GM12892 (cell line): ENCODE measurements around the gene PECR.
"Not testable (repeated sequence)": the region's sequence is repeated elsewhere in the genome, so short reads cannot be mapped to it uniquely, and the experiment has no call there.

Experiments used
- DNase-seq: peaks from one replicate; pipeline ENCODE4 v3.0.0; 2011; ENCODE audit not compliant: insufficient read length
- FAIRE-seq: peaks from 2 replicates; lab custom pipeline; 2011; peaks lifted over from hg19 to GRCh38; lab: Jason Lieb, UNC
- POLR2A ChIP-seq: IDR thresholded peaks from 2 replicates; pipeline ENCODE4 v1.6.1; 2011; ENCODE audit warnings: low read depth, low read length, control low read depth
- POLR2AphosphoS5 ChIP-seq: IDR thresholded peaks from 2 replicates; pipeline ENCODE4 v1.6.1; 2011; ENCODE audit warnings: low read depth, low read length, control low read depth
- TAF1 ChIP-seq: IDR thresholded peaks from 2 replicates; pipeline ENCODE4 v1.6.1; 2011; ENCODE audit warnings: low read depth, mild to moderate bottlenecking, control low read depth, low read length, borderline replicate concordance

PECR gene

GRCh38 chr2:216081012-216081411 lies 597 bp downstream of the PECR start:
- TF ChIP-seq POLR2A = no peak
- TF ChIP-seq POLR2AphosphoS5 = no peak
- no peak for TF ChIP-seq TAF1
- DNase-seq (no peak), FAIRE-seq (no peak)

DNA sequence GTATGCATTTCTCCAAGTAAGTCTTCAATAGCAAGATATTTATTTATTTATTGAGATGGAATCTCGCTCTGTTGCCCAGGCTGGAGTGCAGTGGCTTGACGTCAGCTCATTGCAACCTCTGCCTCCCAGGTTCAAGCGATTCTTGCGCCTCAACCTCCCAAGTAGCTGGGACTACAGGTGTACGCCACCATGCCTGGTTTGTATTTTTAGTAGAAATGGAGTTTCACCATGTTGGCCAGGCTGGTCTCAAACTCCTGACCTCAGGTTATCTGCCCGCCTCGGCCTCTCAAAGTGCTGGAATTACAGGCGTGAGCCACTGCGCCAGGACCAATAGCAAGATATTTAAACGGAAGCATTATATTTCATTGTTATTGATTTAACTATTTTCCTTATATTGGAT lies 1.6 kb downstream of the PECR start:
- not testable (repeated sequence) for FAIRE-seq, DNase-seq

DNA sequence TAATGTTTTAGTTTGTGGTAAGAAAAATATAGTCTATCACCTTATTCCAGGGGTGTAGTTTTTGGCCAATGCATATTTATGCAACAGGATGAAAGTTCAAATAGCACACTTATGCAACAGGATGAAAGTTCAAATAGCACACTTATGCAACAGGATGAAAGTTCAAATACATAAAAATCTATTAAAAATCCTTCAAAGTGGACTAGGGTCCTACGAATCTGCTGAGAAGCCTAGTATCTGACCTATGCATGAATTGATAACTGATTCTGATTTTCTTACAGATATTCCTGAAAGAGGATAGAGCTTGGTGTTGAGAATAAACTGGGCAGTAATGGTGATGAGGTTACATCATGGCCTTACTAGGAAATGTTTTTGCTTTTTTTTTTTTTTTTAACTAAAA lies 2.8 kb downstream of the PECR start:
- no peak for TF ChIP-seq POLR2A
- no peak for TF ChIP-seq TAF1
- TF ChIP-seq POLR2AphosphoS5 = no peak
- DNase-seq (no peak), FAIRE-seq (no peak)

DNA sequence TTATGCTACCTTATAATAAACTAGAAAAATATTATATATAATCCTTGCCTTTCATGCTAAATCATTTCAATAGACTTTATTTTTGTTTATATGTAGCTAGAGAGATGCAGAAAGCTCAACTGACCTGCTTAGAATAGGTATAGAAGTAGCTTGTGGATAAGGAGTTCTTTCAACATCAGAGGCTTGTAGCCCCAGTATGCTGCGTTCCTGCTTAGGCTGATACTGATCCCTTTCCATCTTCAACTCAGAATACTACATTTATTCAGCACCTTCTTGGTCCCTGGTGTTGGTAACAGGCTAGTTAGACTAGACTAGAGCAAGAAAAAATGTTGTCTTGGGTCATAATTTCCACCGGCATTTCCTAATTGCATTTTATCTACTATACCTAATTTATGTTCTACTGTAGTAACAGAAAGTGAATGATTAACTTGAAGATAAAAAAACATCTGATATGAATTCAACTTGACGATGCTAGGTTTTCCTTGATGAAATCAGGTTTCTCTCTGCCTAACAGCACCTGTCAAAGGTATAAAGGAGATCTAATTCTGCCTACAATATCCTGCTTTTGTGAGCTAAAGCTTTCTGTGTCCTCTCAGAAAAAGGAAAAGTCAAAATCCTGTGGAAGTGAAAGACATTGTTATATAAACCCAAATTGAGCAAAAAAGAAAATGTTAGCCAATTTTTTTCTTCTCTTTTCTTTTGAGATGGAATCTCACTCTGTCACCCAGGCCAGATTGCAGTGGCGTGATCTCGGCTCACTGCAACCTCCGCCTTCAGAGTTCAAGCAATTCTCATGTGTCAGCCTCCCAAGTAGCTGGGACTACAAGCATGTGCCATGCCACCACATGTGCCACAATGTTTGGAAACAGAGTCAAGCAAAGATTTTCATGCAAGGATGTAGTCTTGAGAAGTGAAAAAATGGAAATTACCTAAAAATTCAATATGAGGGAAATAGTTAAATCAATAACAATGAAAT lies 5.8 kb downstream of the PECR start:
- no peak for TF ChIP-seq TAF1
- TF ChIP-seq POLR2A = no peak
- TF ChIP-seq POLR2AphosphoS5 = no peak
- DNase-seq (no peak), FAIRE-seq (no peak)

DNA sequence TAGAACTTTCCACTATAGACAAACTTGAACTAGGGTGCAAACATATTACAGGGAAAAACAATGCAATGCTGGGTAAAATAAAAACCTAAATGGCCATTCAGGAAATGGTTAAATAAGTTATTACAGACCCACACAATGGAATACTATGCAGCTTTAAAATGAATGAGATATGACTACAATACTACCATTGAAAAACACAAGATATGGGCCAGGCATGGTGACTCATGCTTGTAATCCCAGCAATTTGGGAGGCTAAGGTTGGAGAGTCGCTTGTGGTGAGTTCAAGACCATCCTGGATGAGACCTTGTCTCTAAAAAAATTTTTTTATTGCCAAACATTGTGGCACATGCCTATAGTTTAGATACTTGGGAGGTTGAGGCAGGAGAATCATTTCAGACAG lies 6.8 kb downstream of the PECR start:
- no peak for FAIRE-seq
- TF ChIP-seq POLR2A = no peak
- no peak for TF ChIP-seq POLR2AphosphoS5
- TF ChIP-seq TAF1 = no peak
- DNase-seq = no peak

- TF ChIP-seq POLR2AphosphoS5 (no peak), POLR2A (no peak), TAF1 (no peak)
- DNase-seq (no peak), FAIRE-seq (no peak)
These were observed 7.2 kb downstream of the PECR start for GRCh38 chr2:216074380-216074779.

GRCh38 chr2:216073773-216074172 lies 7.8 kb downstream of the PECR start:
- DNase-seq (no peak), FAIRE-seq (no peak)
- TF ChIP-seq POLR2A (no peak), TAF1 (no peak), POLR2AphosphoS5 (no peak)

DNA sequence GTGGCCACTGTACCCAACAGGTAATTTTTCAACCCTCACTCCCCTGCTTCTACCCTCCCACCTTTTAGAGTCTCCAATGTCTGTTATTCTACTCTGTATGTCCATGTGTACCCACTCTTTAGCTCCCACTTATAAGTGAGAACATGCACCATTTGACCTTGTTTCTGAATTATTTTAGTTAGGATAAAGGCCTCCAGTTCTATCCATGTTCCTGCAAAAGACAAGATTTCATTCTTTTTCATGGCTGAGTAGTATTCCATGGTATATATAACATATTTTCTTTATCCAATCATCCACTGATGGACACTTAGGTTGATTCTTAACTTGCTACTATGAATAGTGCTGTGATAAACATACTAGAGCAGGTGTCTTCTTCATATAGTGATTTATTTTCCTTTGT lies 9.1 kb downstream of the PECR start:
- no peak for FAIRE-seq
- DNase-seq = no peak
- TF ChIP-seq POLR2AphosphoS5 (no peak), POLR2A (no peak), TAF1 (no peak)

DNA sequence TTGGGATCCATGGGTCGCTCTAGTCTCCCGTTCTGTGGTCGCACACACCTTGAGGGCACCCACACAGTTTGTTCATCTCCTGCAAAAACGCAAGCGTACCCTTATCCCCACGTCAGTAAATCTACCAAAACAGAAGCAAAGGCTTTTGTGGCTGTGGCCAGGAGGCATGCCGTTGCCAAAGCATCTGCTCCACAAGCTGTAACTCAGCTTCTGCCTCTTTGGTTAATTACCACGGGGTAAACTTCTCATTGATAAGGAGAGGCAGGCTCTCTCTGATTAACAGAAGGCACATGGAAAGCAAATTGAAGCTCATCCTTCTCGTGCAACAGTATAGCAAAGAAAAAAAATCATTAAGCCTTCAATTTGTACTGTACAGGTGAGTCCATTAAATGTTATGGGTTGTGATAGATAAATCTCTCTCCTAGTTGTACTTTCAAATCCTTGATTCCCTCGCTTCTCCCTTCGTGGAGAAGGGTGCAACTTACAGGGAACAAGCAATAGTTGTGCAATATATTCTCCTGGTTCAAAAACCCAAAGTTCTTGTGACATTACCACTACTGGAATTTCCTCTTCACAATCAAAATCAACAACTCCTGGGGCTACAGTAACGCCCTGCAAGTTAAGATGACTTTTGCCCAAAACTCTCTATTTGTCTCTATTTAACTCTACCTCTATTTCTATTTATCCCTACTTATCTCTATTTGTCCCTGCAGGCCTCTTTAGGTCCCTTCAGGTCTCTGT lies 10.3 kb downstream of the PECR start:
- DNase-seq (no peak), FAIRE-seq (no peak)

GRCh38 chr2:216070195-216070594 lies 11.4 kb downstream of the PECR start:
- FAIRE-seq (no peak), DNase-seq (no peak)
- no peak for TF ChIP-seq TAF1
- no peak for TF ChIP-seq POLR2A

More for the DNA sequence above, 10.3 kb downstream of the PECR start:
- TF ChIP-seq POLR2A = no peak
- no peak for TF ChIP-seq POLR2AphosphoS5
- TF ChIP-seq TAF1 = no peak

- no peak for DNase-seq
- FAIRE-seq = no peak
- TF ChIP-seq POLR2AphosphoS5 (no peak), TAF1 (no peak)
These were observed 12.6 kb downstream of the PECR start for GRCh38 chr2:216069028-216069427.

DNA sequence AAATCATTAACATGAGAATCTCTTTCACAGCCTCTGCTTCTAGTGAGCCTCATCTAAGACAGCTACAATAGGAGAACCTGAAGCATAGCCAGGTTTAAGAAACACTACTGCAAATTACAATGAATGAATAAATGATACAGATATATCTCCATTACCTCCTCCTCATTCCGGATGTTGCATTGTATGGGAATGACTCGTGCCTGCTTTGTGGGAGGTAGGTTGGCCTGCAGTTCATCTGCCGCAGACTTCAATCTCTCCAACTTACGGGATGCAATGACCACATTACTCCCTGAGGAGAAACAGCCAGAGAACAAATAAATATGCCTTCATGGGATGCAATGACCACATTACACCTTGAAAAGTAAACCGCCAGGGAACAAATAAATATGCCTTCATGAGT lies 15.4 kb downstream of the PECR start:
- DNase-seq = no peak
- FAIRE-seq = no peak
- TF ChIP-seq POLR2A (no peak), TAF1 (no peak), POLR2AphosphoS5 (no peak)
